Esophagus (tissue), 2 donors: ENCODE results near the gene LSM14B. TPM values are rescaled to one million over a fixed set of nuclear protein-coding genes. Genes with fewer than 3 reads are reported as not detected.

ENCODE experiments used
- H3K27ac ChIP-seq, 2 donors: one replicate each; pipeline ENCODE4 v1.5.1; 2013; ENCODE audit warnings: low read depth in 2 of 2, mild to moderate bottlenecking in 2 of 2, inconsistent platforms in 1 of 2, low read length in 1 of 2, moderate library complexity in 1 of 2
- H3K27me3 ChIP-seq, 2 donors: one replicate each; pipeline ENCODE4 v1.6.1; 2013; ENCODE audit warnings: low read length in 2 of 2, control low read depth in 1 of 2, mild to moderate bottlenecking in 1 of 2; ENCODE audit not compliant: insufficient read depth in 2 of 2, control insufficient read depth in 1 of 2
- H3K36me3 ChIP-seq, 2 donors: one replicate each; pipeline ENCODE4 v1.6.1; 2013; ENCODE audit warnings: low read length in 1 of 2; ENCODE audit not compliant: control insufficient read depth in 2 of 2, insufficient read depth in 2 of 2
- H3K4me1 ChIP-seq, 2 donors: one replicate each; pipeline ENCODE4 v1.6.1; 2013; ENCODE audit warnings: low read length in 1 of 2; ENCODE audit not compliant: control insufficient read depth in 2 of 2, insufficient read depth in 2 of 2
- H3K4me3 ChIP-seq, 2 donors: one replicate each; pipeline ENCODE4 v1.5.1; 2013; ENCODE audit warnings: low read length in 2 of 2, mild to moderate bottlenecking in 2 of 2, low read depth in 1 of 2, moderate library complexity in 1 of 2
- H3K9me3 ChIP-seq, 2 donors: one replicate each; pipeline ENCODE4 v1.6.1; 2013; ENCODE audit warnings: mild to moderate bottlenecking in 2 of 2, low read depth in 1 of 2, low read length in 1 of 2, moderate library complexity in 1 of 2; ENCODE audit not compliant: control insufficient read depth in 2 of 2, insufficient read depth in 1 of 2
- WGBS, 2 donors: extraction: QIAGEN DNeasy Blood & Tissue Kit; methylation state at CpG; one replicate each; pipeline ENCODE4 v1.1.7; 2013; 5-methylcytosine and 5-hydroxymethylcytosine counted together
- polyA plus RNA-seq, 2 donors: library from polyadenylated mRNA; stranded (reverse); fragments of 200-250 nt; gene quantifications; one replicate each; pipeline ENCODE4 v1.2.3, GENCODE V29; 2013
- donor health status: healthy with polysubstance abuse.
- donor health status: Bipolar disorder and iron deficiency.

Gene LSM14B
- polyA plus RNA-seq, 2 donors, result 12.3 to 20.2 TPM

DNA sequence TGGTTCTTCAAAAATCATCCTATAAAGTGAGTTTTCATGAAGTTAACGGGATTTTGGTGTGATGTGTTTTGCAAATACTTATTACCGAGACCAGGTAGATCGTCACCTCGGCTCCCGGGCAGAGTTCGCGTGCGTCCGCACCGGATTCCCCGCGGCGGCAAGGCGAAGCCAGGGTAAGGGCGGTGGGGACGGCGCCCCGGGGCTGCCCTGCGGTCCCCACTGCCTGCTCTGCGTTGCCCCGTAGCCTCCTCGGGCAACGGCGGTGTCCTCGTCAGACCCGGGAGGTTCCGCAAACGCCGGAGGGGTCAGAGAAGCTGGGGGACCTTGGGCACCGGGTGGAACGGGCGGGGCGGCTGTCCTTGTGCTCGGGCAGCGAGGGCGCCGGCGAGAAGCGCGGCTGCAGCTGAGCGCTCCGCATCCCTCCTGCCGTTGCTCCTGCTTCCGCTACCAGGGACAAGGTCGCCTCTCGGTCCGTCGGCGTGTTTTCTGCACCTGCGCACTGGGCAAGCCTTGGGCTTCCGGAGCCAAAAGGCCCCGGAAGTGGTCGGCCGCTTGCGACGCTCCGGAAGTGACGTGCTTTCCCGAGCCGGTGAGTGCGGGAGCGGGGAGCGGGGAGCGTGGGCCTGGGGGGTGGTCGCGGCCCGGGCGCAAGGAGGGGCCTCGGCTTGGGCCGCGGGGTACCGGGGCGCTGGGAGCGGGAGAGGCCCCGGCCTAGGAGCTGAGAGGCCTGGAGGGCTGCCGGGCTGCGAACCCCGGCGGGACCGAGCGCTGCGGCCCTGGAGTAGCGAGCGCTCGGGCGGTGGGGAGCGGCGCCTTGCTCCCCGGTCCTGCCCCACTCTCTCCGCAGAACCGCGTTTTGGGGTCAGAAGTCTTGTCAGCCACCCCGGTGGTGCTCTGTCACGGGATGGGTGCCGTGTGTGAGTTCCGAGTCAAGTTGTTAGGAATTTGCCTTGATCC, 60.5 kb downstream of the LSM14B start, which contains the start of gene MTG2:
TSS of gene MTG2 (plus strand) at position 560 of the 957 bp plus-strand sequence. CDS start 10,393 bp downstream, outside the sequence.
- H3K4me1 ChIP-seq, result peaks cover 0 to 4% of the 10 kb centered on the region in 2 donors
- H3K4me3 ChIP-seq, result peak within 1 kb of the TSS; percentile 84 to 95
- H3K9me3 ChIP-seq, result no peaks in the 10 kb centered on the region
- H3K36me3 ChIP-seq, result peaks cover 0 to 6% of the 10 kb centered on the region in 2 donors
- H3K27me3 ChIP-seq, result no peaks in the 10 kb centered on the region
- peak within 1 kb of the TSS; percentile 80 to 86 for H3K27ac ChIP-seq
- 1% methylated on average over 81 to 96 of the region's 96 CpGs for WGBS, 2 donors

- Histone ChIP-seq H3K4me1 (peaks cover 0 to 4% of the 10 kb centered on the region in 2 donors), H3K4me3 (peak overlapping the region; percentile 84 to 95), H3K27ac (peak overlapping the region; percentile 80 to 86), H3K9me3 (no peaks in the 10 kb centered on the region), H3K27me3 (no peaks in the 10 kb centered on the region), H3K36me3 (peaks cover 0 to 6% of the 10 kb centered on the region in 2 donors)
- WGBS, 2 donors, result 27 to 29% methylated on average over 25 of the region's 25 CpGs
These were observed 61.3 kb downstream of the LSM14B start for GRCh38 chr20:62183426-62184142.

Other genes starting within 250 kb of the LSM14B start
- 1 to 10 TPM; 4.2 to 5.8 TPM for gene TAF4, start 56.6 kb upstream of the LSM14B start, polyA plus RNA-seq
- 100 to 1,000 TPM in 1 of 2 donors, 10 to 100 TPM in 1; 96.8 to 294 TPM for gene PSMA7, start 20.9 kb downstream of the LSM14B start, polyA plus RNA-seq
- 10 to 100 TPM in 1 of 2 donors, 1 to 10 TPM in 1; 5.5 to 14.7 TPM for gene SS18L1, start 21.3 kb downstream of the LSM14B start, polyA plus RNA-seq
- 10 to 100 TPM; 19.4 to 25.4 TPM for gene MTG2, start 60.6 kb downstream of the LSM14B start, polyA plus RNA-seq
- under 1 TPM in 1 of 2 donors, not detected in 1; 0.02 TPM for gene HRH3, start 97.8 kb downstream of the LSM14B start, polyA plus RNA-seq
- gene OSBPL2, start 116.0 kb downstream of the LSM14B start, polyA plus RNA-seq, result 10 to 100 TPM; 31.2 to 32.3 TPM
- 100 to 1,000 TPM in 1 of 2 donors, 10 to 100 TPM in 1; 84.9 to 117 TPM for gene ADRM1, start 180.5 kb downstream of the LSM14B start, polyA plus RNA-seq
- 100 to 1,000 TPM in 1 of 2 donors, 10 to 100 TPM in 1; 79.9 to 329 TPM for gene LAMA5, start 244.8 kb downstream of the LSM14B start, polyA plus RNA-seq